ENCODE results near the gene COL5A1. TPM values are rescaled to one million over a fixed set of nuclear protein-coding genes. Genes with fewer than 3 reads are reported as not detected.
A peak's percentile ranks its signal among the peaks of the same experiment; 100 is the strongest.

COL5A1 gene
- total RNA-seq, 1 donor, result 801 TPM

GRCh38 chr9:134648701-134649530 lies 7.3 kb downstream of the COL5A1 start:
- no peaks in the 10 kb centered on the region for H3K9me3 ChIP-seq (ENCODE audit: low read depth, low read length)
- TF ChIP-seq, protein P1, sequence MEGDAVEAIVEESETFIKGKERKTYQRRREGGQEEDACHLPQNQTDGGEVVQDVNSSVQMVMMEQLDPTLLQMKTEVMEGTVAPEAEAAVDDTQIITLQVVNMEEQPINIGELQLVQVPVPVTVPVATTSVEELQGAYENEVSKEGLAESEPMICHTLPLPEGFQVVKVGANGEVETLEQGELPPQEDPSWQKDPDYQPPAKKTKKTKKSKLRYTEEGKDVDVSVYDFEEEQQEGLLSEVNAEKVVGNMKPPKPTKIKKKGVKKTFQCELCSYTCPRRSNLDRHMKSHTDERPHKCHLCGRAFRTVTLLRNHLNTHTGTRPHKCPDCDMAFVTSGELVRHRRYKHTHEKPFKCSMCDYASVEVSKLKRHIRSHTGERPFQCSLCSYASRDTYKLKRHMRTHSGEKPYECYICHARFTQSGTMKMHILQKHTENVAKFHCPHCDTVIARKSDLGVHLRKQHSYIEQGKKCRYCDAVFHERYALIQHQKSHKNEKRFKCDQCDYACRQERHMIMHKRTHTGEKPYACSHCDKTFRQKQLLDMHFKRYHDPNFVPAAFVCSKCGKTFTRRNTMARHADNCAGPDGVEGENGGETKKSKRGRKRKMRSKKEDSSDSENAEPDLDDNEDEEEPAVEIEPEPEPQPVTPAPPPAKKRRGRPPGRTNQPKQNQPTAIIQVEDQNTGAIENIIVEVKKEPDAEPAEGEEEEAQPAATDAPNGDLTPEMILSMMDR (IDR thresholded peaks at IDR 0.05; ENCODE audit: extremely low read depth, low read depth, low read length), result no peak
- H3K27ac ChIP-seq (ENCODE audit: low read depth, low read length), result peak overlapping the region; percentile 61
- H3K27me3 ChIP-seq (ENCODE audit: insufficient read depth, low read length), result no peaks in the 10 kb centered on the region
- peaks cover 44% of the 10 kb centered on the region for H3K4me1 ChIP-seq (ENCODE audit: insufficient read depth, low read length)
- peaks cover 92% of the 10 kb centered on the region for H3K79me2 ChIP-seq (ENCODE audit: insufficient read depth, low read length)
- H2AFZ ChIP-seq (ENCODE audit: low read length), result no peak overlapping the region
- peak overlapping the region; percentile 38 for H3K4me2 ChIP-seq (ENCODE audit: insufficient read depth, low read length)
- H4K20me1 ChIP-seq (ENCODE audit: insufficient read depth, low read length), result peaks cover 87% of the 10 kb centered on the region
- peak overlapping the region; percentile 22 for H3K4me3 ChIP-seq (ENCODE audit: insufficient read depth, low read length)
- H3K36me3 ChIP-seq (ENCODE audit: insufficient read depth, low read length), result peaks cover 45% of the 10 kb centered on the region
- peak; percentile 95 for DNase-seq (ENCODE audit: insufficient read length, low spot score, missing footprints)

DNA sequence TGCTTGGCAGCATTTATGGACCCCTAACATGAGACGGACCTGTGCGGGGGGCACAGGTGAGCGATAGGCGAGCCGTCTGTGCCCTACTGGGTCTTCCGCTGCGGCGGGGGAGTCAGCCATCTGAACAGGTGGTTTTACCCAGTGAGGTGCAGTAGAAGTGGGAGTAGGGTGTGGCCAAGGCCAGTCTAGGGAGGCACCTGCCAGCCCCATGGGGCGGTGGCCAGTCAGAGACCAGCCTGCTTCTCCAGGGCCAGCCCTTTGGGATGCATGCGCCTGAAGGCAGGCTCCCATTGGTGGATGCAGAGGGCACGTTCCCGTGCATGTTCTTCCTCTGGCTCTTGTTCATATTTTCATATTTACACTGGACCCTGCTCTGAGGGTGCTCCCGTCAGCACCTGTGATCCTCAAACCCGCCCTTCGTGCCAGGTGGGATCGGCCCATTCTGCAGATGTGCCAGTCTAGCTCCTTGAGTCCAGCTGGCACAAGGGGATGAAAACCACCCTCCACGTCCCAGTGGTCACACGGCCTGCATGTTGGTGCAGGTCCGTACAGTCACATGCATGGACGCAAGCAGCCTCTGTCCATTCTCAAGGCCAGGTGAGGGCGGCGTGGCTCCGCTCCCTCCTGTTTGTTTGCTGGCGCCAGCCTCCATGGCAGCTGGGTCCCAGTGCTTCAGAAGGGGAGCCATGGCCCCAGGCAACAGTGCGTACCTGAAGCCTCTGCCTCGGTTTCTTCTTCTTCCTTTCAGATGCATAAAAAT lies 9.0 kb downstream of the COL5A1 start:
- Histone ChIP-seq H3K4me2 (ENCODE audit: insufficient read depth, low read length) (no peak overlapping the region), H4K20me1 (ENCODE audit: insufficient read depth, low read length) (peaks cover 91% of the 10 kb centered on the region), H3K4me1 (ENCODE audit: insufficient read depth, low read length) (peaks cover 36% of the 10 kb centered on the region), H3K4me3 (ENCODE audit: insufficient read depth, low read length) (no peak overlapping the region), H2AFZ (ENCODE audit: low read length) (no peak overlapping the region), H3K27me3 (ENCODE audit: insufficient read depth, low read length) (no peaks in the 10 kb centered on the region), H3K36me3 (ENCODE audit: insufficient read depth, low read length) (peaks cover 51% of the 10 kb centered on the region), H3K9me3 (ENCODE audit: low read depth, low read length) (no peaks in the 10 kb centered on the region), H3K27ac (ENCODE audit: low read depth, low read length) (peak overlapping the region; percentile 6), H3K79me2 (ENCODE audit: insufficient read depth, low read length) (peaks cover 100% of the 10 kb centered on the region)
- TF ChIP-seq, protein P1 (IDR thresholded peaks at IDR 0.05; ENCODE audit: extremely low read depth, low read depth, low read length), result no peak
- DNase-seq (ENCODE audit: insufficient read length, low spot score, missing footprints), result peak; percentile 42

- H3K79me2 ChIP-seq (ENCODE audit: insufficient read depth, low read length), result peaks cover 100% of the 10 kb centered on the region
- TF ChIP-seq, protein P1 (IDR thresholded peaks at IDR 0.05; ENCODE audit: extremely low read depth, low read depth, low read length), result no peak
- H2AFZ ChIP-seq (ENCODE audit: low read length), result no peak overlapping the region
- H3K4me2 ChIP-seq (ENCODE audit: insufficient read depth, low read length), result no peak overlapping the region
- peaks cover 91% of the 10 kb centered on the region for H4K20me1 ChIP-seq (ENCODE audit: insufficient read depth, low read length)
- peaks cover 29% of the 10 kb centered on the region for H3K4me1 ChIP-seq (ENCODE audit: insufficient read depth, low read length)
- H3K27me3 ChIP-seq (ENCODE audit: insufficient read depth, low read length), result no peaks in the 10 kb centered on the region
- H3K27ac ChIP-seq (ENCODE audit: low read depth, low read length), result peak overlapping the region; percentile 1
- H3K9me3 ChIP-seq (ENCODE audit: low read depth, low read length), result no peaks in the 10 kb centered on the region
- peak; percentile 8 for DNase-seq (ENCODE audit: insufficient read length, low spot score, missing footprints)
- H3K36me3 ChIP-seq (ENCODE audit: insufficient read depth, low read length), result peaks cover 48% of the 10 kb centered on the region
- H3K4me3 ChIP-seq (ENCODE audit: insufficient read depth, low read length), result no peak overlapping the region
These were observed 9.8 kb downstream of the COL5A1 start for GRCh38 chr9:134651226-134651905.

All from osteoblast (primary cell).